Measurements from ENCODE around the gene CRLF1. TPM values are rescaled to one million over a fixed set of nuclear protein-coding genes. Genes with fewer than 3 reads are reported as not detected.

The CRLF1 gene
- total and polyA plus RNA-seq, 10 of the 15 experiments (the other 5 are each of a cell fraction or from before 2014, with no cell fraction given): 0.10 to 1.2 (median 0.49) TPM; not detected in 4

- RAD21 ChIA-PET (ENCODE audit: unreplicated experiment): no interaction called here
- POLR2A ChIA-PET: no interaction called here
- Histone ChIP-seq H3K27me3 (replicated peaks in 1 of 2; ENCODE audit: control insufficient read depth in 2 of 2, insufficient read depth in 2 of 2, low read length in 1 of 2) (peaks cover 19 to 27% of the 10 kb centered on the region in 2 experiments), H4K20me1 (ENCODE audit: control insufficient read depth, insufficient read depth) (peaks cover 2% of the 10 kb centered on the region; the same call in 1 of the 2 replicates), H2AFZ (ENCODE audit: control insufficient read depth, low read depth, low read length) (no peak within 1 kb of the TSS), H3K4me3 (no peak within 1 kb of the TSS), H3K27ac (ENCODE audit: control insufficient read depth, insufficient read depth) (no peak within 1 kb of the TSS), H3K9ac (ENCODE audit: control insufficient read depth, insufficient read depth, low read length) (no peak within 1 kb of the TSS), H3K36me3 (ENCODE audit: control insufficient read depth in 2 of 2, insufficient read depth in 2 of 2, low read length in 1 of 2) (no peaks in the 10 kb centered on the region), H3K4me1 (ENCODE audit: control insufficient read depth, insufficient read depth, low read length) (no peaks in the 10 kb centered on the region), H3K4me2 (ENCODE audit: control insufficient read depth, insufficient read depth) (no peak within 1 kb of the TSS), H3K79me2 (ENCODE audit: control insufficient read depth, insufficient read depth, low read length) (no peaks in the 10 kb centered on the region), H3K9me3 (replicated peaks; ENCODE audit: control insufficient read depth, insufficient read depth, low read length) (no peaks in the 10 kb centered on the region)
- ATAC-seq (no peak), DNase-seq (ENCODE audit: low read depth, low spot score) (no peak), FAIRE-seq (no peak)
- intact Hi-C loops (cut with micrococcal nuclease; ENCODE audit: unreplicated experiment) (no loop called here), in situ Hi-C loops (cut with MboI) (no loop called here)
- CTCF ChIA-PET: no interaction called here
- TF ChIP-seq SUZ12 (IDR thresholded peaks at IDR 0.05; ENCODE audit: unreplicated experiment): peak; percentile 92
- TF ChIP-seq NR2C1 (IDR thresholded peaks at IDR 0.05): no peak
- no peak for TF ChIP-seq E2F8 (IDR thresholded peaks at IDR 0.05; ENCODE audit: low read depth, partially characterized antibody)
- 7% methylated on average over 30 of the region's 70 CpGs for WGBS (ENCODE audit: insufficient coverage, insufficient replicate concordance, low lambda C conversion rate, missing lambda C conversion rate)
- SMC1A ChIA-PET (ENCODE audit: uncharacterized antibody, unreplicated experiment): interaction anchor here (0.6 kb wide), 1 partner anchor 128 kb away, joined by 3 read pairs; no protein-coding TSS in a partner anchor
- BruUV-seq (replicated peaks): no TSS peak
Observed at GRCh38 chr19:18612772-18613588, 6.4 kb upstream of the CRLF1 start, which contains the start of gene TMEM59L. Gene TMEM59L (plus strand): TSS chr19:18612870. CDS start chr19:18612959, 89 bp downstream.
